Activated T-helper 1 cell treated with Interleukin-2 at 50 U/mL for 16 hours (primary cell): Measurements from ENCODE around the gene SP1.

Experiments used
- DNase-seq: peaks from one replicate; pipeline ENCODE4 v3.0.0-alpha.2; 2020; ENCODE audit warnings: low read depth

SP1 gene

GRCh38 chr12:53452159-53453077 lies 72.4 kb downstream of the SP1 start:
- DNase-seq = peak; percentile 65

GRCh38 chr12:53453953-53454640 lies 74.1 kb downstream of the SP1 start:
- no peak for DNase-seq

- DNase-seq = no peak
Measured at GRCh38 chr12:53454707-53455106, 74.7 kb downstream of the SP1 start.

GRCh38 chr12:53456654-53457366 lies 76.8 kb downstream of the SP1 start:
- no peak for DNase-seq

GRCh38 chr12:53459097-53459496 lies 79.1 kb downstream of the SP1 start:
- DNase-seq = no peak

- DNase-seq = no peak
Measured at GRCh38 chr12:53461059-53461458, 81.1 kb downstream of the SP1 start.

- DNase-seq = no peak
Measured at GRCh38 chr12:53461591-53461990, 81.6 kb downstream of the SP1 start.

- DNase-seq = no peak
Measured at GRCh38 chr12:53462935-53463334, 83.0 kb downstream of the SP1 start.

GRCh38 chr12:53463802-53464560 lies 84.0 kb downstream of the SP1 start:
- no peak for DNase-seq

GRCh38 chr12:53464685-53465418 lies 84.9 kb downstream of the SP1 start:
- DNase-seq = no peak

GRCh38 chr12:53465679-53466078 lies 85.7 kb downstream of the SP1 start:
- DNase-seq = no peak
